GM12878 (cell line): Measurements from ENCODE around the gene TET2. TPM values are rescaled to one million over a fixed set of nuclear protein-coding genes. Genes with fewer than 3 reads are reported as not detected.

Experiments used
- BCLAF1 ChIP-seq: fragments of 450-650 bp; IDR thresholded peaks from 2 replicates; pipeline ENCODE4 v1.6.1; 2017; ENCODE audit warnings: antibody characterized with exemption, mild to moderate bottlenecking, moderate library complexity
- BRCA1 ChIP-seq: IDR thresholded peaks from 2 replicates; pipeline ENCODE4 v1.6.1; 2011; ENCODE audit warnings: low read depth, low read length, improper control_type of control experiment
- CHD1 ChIP-seq: IDR thresholded peaks from 2 replicates; pipeline ENCODE4 v1.6.1; 2012; ENCODE audit warnings: low read depth, low read length, improper control_type of control experiment
- FOXK2 ChIP-seq: fragments of 450-650 bp; IDR thresholded peaks from 2 replicates; pipeline ENCODE4 v1.6.1; 2017; ENCODE audit warnings: mild to moderate bottlenecking, moderate library complexity
- GATAD2B ChIP-seq: fragments of 450-650 bp; conservative IDR thresholded peaks from 2 replicates; pipeline ENCODE4 v1.6.1; 2017; ENCODE audit warnings: low read depth, mild to moderate bottlenecking, moderate library complexity
- HDAC2 ChIP-seq: fragments of 200-600 bp; sonication (generic); IDR thresholded peaks from 2 replicates; pipeline ENCODE4 v1.6.1; 2017
- IKZF1 ChIP-seq: fragments of 450-650 bp; conservative IDR thresholded peaks from 2 replicates; pipeline ENCODE4 v1.6.1; 2017; ENCODE audit warnings: antibody characterized with exemption, mild to moderate bottlenecking
- IRF3 ChIP-seq: fragments of 450-650 bp; IDR thresholded peaks from 2 replicates; pipeline ENCODE4 v1.6.1; 2014; ENCODE audit warnings: mild to moderate bottlenecking
- JUND ChIP-seq: IDR thresholded peaks from 2 replicates; pipeline ENCODE4 v1.6.1; 2012; ENCODE audit warnings: low read depth, mild to moderate bottlenecking, low read length, improper control_type of control experiment, moderate library complexity
- KAT2A ChIP-seq: conservative IDR thresholded peaks from 2 replicates; pipeline ENCODE4 v1.6.1; 2011; ENCODE audit warnings: low read depth, low read length; ENCODE audit not compliant: control insufficient read depth
- KLF5 ChIP-seq: fragments of 450-650 bp; IDR thresholded peaks from 2 replicates; pipeline ENCODE4 v1.6.1; 2014; ENCODE audit warnings: mild to moderate bottlenecking; ENCODE audit not compliant: partially characterized antibody
- MAX ChIP-seq: IDR thresholded peaks from 2 replicates; pipeline ENCODE4 v1.6.1; 2012; ENCODE audit warnings: low read depth, low read length, improper control_type of control experiment
- MEF2A ChIP-seq: IDR thresholded peaks from 2 replicates; pipeline ENCODE4 v1.6.1; 2011; ENCODE audit warnings: low read depth, mild to moderate bottlenecking, low read length, moderate library complexity; ENCODE audit not compliant: insufficient read depth
- MXI1 ChIP-seq: fragments of 150-350 bp; IDR thresholded peaks from 2 replicates; pipeline ENCODE4 v1.6.1; 2011; ENCODE audit warnings: low read depth, mild to moderate bottlenecking, inconsistent platforms, low read length, improper control_type of control experiment
- MYB ChIP-seq: fragments of 150-350 bp; IDR thresholded peaks from 2 replicates; pipeline ENCODE4 v1.6.1; 2014; ENCODE audit warnings: mild to moderate bottlenecking, low read depth, low read length, borderline replicate concordance
- MYC ChIP-seq: IDR thresholded peaks from 2 replicates; pipeline ENCODE4 v1.6.1; 2011; ENCODE audit warnings: mild to moderate bottlenecking, low read length, moderate library complexity, inconsistent platforms; ENCODE audit not compliant: insufficient read depth, insufficient replicate concordance, insufficient read length, severe bottlenecking
- NR2C2 ChIP-seq: IDR thresholded peaks from 2 replicates; pipeline ENCODE4 v1.6.1; 2011; ENCODE audit warnings: borderline replicate concordance, low read depth; ENCODE audit not compliant: control insufficient read depth, insufficient read length
- REST ChIP-seq: IDR thresholded peaks from 2 replicates; pipeline ENCODE4 v1.6.1; 2012; ENCODE audit warnings: mild to moderate bottlenecking, low read depth, low read length
- SUPT20H ChIP-seq: IDR thresholded peaks from 2 replicates; pipeline ENCODE4 v1.6.1; 2011; ENCODE audit warnings: low read depth, mild to moderate bottlenecking, low read length, moderate library complexity, borderline replicate concordance; ENCODE audit not compliant: control insufficient read depth
- TBL1XR1 ChIP-seq: IDR thresholded peaks from 2 replicates; pipeline ENCODE4 v1.6.1; 2012; ENCODE audit warnings: low read depth, low read length, improper control_type of control experiment
- TCF7 ChIP-seq: IDR thresholded peaks from 2 replicates; pipeline ENCODE4 v1.6.1; 2014; ENCODE audit warnings: antibody characterized with exemption, borderline replicate concordance
- YBX1 ChIP-seq: fragments of 450-650 bp; IDR thresholded peaks from 2 replicates; pipeline ENCODE4 v1.6.1; 2016; ENCODE audit warnings: antibody characterized with exemption
- ZBED1 ChIP-seq: IDR thresholded peaks from 2 replicates; pipeline ENCODE4 v1.6.1; 2016; ENCODE audit warnings: borderline replicate concordance
- ZNF384 ChIP-seq: IDR thresholded peaks from 2 replicates; pipeline ENCODE4 v1.6.1; 2012; ENCODE audit warnings: low read depth, mild to moderate bottlenecking, low read length, improper control_type of control experiment, borderline replicate concordance
- polyA plus RNA-seq, 11 experiments: library from polyadenylated mRNA; depleted of rRNA in 4 of 11; unstranded in 6 of 11; stranded (reverse) in 5 of 11; fragments of >200 nt; fragmentation: Nextera tagmentation in 4 of 11; fragmentation: Illumina TruSeq in 1 of 11; extraction: Ambion mirVana in 4 of 11; extraction: Trizol in 1 of 11; gene quantifications; 1 replicate in 1 of 11; 2 replicates in 10 of 11; pipeline versions ENCODE4 v1.2.1 to v1.2.3, GENCODE V29; 2011 to 2016; ENCODE audit warnings: inconsistent platforms in 2 of 11, missing spikeins in 2 of 11, low read depth in 1 of 11
- total RNA-seq, 4 experiments: library from RNA; depleted of rRNA in 3 of 4; stranded (reverse); fragments of >200 nt in 3 of 4; fragmentation: Illumina TruSeq in 1 of 4; extraction: Trizol in 1 of 4; gene quantifications; 2 replicates each; pipeline versions ENCODE4 v1.2.1 to v1.2.3, GENCODE V29; 2013 to 2021

TET2 gene
- total and polyA plus RNA-seq, 10 of the 15 experiments (the other 5 are each of a cell fraction or from before 2014, with no cell fraction given) = 3.7 to 49.0 (median 27.5) TPM

GRCh38 chr4:105306158-105306781 is 159.6 kb downstream of the TET2 start (continued):
- TF ChIP-seq MAX (no peak), MEF2A (peak; percentile 57; the same call in 1 of the 2 replicates), GATAD2B (peak; percentile 81), BCLAF1 (no peak), BRCA1 (no peak), REST (no peak), JUND (peak; percentile 83), MYC (no peak), IKZF1 (peak; percentile 86), MYB (no peak), MXI1 (0 out of 2 replicates have a peak, but pooled peaks have one; percentile 16), ZBED1 (0 out of 2 replicates have a peak, but pooled peaks have one; percentile 66), IRF3 (no peak), YBX1 (no peak), FOXK2 (no peak), SUPT20H (no peak), CHD1 (no peak), ZNF384 (no peak), KLF5 (no peak), TBL1XR1 (0 out of 2 replicates have a peak, but pooled peaks have one; percentile 69), TCF7 (no peak), NR2C2 (no peak), KAT2A (no peak), HDAC2 (no peak)
